GF-D8 (cell line): Measurements from ENCODE around the gene BMP15.

ENCODE experiments used
- DNase-seq: peaks from one replicate; lab custom pipeline; 2025; lab: John Stamatoyannopoulos, UW

BMP15 gene

DNA sequence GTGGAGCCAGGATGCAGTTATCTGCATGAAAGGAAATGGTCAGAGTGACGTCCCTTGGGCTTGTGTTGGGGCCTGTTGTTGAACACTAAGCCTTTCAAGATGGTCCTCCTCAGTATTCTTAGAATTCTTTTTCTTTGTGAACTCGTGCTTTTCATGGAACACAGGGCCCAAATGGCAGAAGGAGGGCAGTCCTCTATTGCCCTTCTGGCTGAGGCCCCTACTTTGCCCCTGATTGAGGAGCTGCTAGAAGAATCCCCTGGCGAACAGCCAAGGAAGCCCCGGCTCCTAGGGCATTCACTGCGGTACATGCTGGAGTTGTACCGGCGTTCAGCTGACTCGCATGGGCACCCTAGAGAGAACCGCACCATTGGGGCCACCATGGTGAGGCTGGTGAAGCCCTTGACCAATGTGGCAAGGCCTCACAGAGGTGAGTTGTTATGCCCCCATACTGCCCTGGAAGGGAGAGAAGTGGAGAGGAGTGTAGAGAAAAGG lies at the start of gene BMP15:
BMP15 (plus strand) TSS at position 51 of the 492 bp plus-strand sequence; CDS start at position 100, 49 bp downstream.
- DNase-seq = no peak

DNA sequence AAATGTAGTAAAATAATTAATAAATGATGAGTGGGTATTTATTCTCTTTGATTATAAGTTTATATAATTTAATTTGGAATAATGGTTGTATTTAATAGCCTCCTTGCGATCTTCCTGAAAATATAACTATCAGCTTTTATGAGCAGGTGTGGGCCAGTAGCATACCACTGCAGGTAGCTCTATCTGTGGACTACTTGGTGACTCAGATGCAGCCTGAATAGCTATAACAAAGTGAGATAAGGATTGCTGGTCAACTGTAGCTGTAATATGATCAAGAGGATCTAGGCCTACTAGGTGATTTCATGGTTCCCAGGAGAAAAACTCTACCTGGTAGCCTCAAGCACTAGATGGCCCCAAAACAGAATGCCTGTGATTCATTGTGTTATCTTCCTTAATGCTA lies 47.1 kb upstream of the BMP15 start:
- DNase-seq = no peak

DNA sequence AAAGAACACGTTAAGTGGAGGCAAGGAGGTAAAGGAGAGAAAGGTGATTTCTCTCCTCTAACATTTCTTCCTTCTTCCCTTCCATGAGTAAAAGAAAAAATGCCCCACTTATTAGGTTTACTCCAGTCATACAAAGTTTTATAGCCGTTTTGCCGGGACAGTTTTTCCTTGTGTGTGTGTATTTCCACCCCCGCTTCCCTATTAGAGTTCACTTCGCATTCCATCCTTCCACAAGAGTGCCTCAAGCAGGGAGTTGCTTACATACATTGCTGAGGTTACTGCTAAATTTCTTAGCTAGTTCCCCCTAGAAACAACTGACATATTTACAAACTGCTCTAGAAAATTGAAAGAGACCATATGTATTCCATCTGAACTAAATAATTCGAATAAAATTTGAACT lies 45.2 kb upstream of the BMP15 start:
- no peak for DNase-seq

DNA sequence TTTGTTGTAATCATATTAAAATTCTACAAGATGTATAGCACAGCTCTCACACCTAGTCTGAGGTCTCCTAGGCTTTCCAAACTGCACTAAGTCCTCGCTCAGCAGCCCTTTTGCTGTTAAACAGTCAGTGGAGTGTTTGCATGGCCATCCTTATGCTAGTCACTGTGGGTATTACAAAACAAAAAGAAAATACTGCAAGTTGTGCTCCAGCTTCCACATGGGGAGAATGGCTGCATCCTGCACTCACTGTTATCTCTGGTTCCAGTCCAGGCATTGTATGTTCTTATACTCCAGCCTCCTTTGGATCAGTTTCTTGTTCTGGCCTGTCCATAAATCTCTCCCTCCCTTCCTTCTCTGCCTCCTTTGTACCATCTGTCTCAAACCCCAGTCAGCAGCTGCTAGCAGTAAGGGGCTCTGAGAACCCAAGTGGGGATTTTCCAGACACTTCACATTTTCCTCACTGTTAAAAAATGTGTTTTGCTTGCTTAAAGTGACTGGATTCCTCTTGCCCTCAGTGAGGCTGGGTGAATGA lies 38.5 kb upstream of the BMP15 start:
- no peak for DNase-seq

DNA sequence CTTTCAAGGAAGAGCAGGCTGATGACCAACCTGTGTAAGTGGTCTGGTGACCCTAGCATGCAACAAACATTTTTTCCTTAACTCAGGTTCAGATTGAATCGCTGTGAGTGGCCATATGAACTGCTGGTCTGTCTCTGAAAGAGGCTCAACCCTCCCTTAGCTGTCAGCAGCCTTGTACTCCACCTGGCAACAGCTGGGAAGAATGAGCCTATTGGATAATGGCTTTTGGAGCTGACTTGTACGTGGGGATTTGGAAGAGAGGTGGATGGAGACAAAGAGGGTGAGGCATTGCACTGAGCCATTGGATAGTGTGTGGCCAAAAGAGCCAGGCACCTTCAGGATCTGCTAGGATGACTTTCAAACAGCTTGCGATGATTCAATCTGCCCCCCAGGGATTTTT lies 35.7 kb upstream of the BMP15 start:
- no peak for DNase-seq

DNA sequence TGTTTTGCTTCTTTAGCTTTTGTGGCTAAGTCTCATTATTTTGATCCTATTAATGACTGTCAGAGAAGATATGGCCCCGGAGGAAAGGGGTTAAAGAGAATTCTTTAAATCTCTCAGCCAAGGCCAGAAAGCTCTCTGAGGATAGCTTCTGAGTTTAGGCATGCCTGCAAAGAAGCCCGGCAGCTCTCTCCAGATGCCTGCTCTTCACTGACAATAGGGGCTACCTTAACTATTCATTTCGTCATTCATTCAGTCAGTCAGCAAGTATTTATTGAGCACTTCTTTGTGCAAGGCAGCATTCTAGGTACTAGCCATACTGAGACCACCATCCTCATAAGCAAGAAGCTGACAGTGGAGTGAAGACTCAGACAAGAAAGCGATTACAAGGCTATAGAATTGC lies 34.0 kb upstream of the BMP15 start:
- DNase-seq = no peak

DNA sequence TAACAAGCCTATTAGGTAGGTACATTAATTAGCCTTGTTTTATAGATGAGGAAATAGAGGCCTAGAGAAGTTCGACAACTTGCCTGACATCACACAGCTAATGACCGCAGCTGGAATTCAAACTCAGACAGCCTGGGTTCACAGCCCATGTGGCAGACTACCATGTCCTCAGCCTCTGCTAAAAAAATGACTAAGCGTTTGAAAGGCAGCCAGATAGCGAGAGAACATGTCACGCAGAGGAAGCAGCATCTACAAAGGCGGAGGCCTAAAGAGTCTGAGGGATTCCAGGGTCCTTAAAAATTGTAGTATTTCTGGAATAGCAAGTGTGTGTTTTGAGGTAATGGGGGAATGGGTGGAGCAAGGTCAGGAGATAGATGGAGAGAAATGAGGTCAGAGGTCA lies 33.2 kb upstream of the BMP15 start:
- no peak for DNase-seq

DNA sequence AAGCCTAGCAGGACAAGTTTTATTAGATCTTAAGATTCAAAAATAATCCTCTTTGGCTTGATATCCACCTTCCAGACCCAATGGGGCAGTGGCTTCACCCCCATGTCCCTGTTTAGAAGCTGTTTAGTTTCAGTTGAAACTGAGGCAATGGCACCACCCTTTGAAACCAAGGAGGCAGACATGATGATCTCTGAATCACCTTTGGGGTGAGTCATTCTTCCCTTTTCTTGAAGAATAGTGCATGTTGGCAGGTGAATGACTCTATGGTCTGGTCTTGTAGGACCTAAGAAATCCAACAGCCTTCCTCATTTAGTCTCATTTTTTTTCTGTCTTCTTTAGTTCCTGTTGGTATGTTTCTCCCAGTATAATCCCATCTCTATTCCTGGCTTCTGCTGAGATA lies 29.5 kb upstream of the BMP15 start:
- no peak for DNase-seq

DNA sequence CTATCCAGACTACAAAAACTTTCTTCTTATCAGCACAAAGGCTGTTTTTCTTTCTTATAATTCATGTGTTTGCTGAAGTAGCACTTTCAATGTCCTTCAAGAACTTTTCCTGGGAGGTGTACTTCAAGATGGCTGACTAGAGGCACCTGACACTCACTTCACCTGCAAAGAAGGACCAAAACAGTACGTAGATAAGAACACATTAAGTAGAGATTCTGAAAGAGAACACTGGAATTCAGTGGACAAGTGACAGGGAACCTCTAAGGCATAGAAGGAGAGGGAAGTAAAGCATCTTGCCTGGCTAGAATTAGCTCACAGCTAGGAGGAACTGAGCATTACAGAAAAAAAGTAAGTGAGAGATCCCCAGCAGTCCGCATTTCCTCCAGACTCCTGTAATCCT lies 21.7 kb upstream of the BMP15 start:
- DNase-seq = no peak

DNA sequence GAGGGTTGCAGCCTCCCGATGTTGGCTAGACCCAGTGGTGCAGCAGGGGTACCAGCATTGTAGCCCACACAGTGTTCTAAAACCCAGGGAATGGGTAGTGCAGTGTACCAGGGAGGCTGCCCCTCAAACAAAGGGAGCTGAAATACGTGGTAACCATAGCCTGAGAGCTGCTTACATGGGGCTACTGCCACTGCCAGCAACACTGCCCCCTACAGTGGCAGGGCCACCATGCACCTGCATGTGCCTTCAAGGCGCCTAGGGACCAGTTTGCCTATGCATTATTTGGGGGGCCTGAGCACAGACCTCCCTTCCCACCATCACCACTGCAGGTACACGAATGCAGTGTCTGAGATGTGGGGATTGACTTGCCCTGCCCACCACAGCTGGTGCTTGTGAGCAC lies 21.0 kb upstream of the BMP15 start:
- no peak for DNase-seq

DNA sequence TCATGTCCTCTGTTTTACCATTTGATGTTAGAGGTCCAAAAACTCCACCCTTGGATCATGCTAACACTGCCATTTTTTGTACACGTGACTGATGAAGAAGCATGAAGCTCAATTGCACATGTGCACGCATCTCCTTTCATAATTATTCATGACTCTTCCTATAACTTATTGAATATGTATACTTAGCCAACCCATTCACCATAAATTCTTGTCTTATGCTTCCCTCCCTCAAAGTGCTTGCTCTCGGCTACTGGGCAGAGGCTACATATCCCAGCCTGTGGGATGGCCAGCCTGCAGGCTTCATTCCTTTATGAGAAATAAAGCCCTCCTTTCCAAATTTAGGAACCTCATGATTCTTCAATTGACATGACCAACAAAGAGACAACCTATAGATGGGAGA lies 17.5 kb upstream of the BMP15 start:
- no peak for DNase-seq

DNA sequence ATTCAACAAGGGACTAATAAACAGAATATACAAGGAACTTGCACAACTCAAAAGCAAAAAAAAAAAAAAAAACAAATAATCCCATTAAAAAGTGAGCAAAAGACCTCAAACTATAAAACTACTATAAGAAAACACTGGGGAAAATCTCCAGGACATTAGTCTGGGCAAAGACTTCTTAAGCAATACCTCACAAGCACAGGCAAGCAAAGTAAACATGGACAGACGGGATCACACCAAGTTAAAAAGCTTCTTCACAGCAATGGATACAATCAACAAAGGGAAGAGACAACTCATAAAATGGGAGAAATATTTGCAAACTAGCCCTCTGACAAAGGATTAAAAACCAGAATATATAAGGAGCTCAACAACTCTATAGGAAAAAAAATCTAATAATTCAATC lies 17.1 kb upstream of the BMP15 start:
- DNase-seq = no peak

DNA sequence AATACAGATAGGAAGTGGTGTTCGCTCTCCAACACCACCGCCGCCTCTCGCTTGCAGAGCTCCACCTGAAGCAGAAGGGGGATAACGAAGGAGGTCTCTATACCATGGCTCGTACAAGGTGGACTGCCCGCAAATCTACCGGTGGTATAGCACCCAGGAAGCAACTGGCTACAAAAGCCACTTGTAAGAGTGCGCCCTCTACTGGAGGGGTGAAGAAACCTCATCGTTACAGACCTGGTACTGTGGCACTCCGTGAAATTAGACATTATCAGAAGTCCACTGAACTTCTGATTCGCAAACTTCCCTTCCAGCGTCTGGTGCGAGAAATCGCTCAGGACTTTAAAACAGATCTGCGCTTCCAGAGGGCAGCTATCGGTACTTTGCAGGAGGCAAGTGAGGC lies 5.2 kb upstream of the BMP15 start:
- no peak for DNase-seq

DNA sequence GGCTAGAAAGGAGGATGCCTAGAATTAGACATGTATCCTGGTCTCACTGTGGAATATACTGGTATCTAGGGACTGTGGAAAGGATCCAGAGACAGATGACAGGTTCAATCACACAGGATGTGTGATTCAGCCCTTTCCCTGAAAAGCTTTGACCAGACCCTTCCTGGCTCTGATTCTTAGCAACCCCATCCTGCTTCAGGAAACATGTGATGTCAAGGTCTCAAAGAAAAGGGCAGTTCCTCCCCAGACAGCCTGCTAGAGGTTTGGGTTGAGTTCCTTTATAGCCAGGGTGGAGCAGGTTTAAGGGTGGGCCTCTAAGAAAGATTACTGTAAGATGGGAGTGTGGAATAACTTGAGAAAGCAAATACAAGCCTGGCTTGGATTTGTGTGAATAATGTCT lies 3.0 kb downstream of the BMP15 start:
- no peak for DNase-seq

DNA sequence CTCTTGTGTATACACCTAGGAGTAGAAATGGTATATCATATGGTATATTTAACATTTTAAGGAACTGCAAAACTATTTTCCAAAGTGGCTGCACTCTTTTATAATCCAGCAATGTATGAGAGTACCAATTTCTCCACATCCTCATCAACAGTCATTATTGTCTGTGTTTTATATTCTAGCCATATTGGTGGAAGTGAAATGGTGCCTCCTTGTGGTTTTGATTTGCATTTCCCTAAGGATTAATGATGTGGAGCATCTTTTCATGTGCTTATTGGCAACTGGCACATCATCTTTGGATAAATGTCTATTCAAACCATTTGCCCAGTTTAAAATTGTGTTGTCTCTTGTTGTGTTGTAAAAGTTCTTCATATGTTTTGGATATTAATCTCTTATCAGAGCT lies 9.6 kb downstream of the BMP15 start:
- no peak for DNase-seq

DNA sequence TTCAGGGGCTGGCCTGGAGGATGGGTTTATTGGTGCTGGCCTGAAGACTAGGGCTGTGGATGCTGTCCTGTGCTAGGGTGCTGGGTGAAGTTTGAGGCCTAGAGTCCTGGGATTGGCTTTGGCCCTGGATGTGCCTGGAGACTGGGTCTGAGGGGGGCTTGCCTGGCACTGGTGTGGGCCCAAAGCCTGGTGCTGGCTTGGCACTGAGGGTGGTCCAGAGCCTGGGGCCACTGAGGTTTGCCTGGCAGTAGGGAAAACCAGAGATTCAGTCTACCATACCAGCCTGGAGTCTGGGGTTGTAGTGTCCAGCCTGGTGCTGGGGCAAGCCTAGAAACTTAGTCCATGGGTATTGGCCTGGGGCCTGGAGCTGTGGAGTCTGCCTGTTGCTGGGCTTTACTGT lies 16.6 kb downstream of the BMP15 start:
- no peak for DNase-seq

DNA sequence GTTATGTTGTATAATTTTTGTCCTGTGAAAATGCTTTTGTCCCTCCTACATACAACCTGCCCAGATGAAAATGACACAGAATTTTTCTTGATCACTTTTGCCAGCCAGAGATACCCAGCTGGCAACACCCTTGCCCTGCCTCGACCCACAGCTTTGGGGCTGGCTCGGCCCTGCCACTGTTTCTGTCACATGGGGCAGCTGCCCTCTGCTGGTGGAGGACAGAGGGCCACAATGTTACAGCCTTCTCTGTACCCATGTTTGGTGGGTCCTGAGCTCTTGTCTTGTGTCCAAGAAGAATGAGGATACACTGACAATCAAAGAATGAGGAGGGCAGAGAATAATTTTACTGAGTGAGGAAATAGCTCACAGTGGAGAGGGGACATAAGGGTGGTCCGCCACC lies 31.1 kb downstream of the BMP15 start:
- DNase-seq = no peak

DNA sequence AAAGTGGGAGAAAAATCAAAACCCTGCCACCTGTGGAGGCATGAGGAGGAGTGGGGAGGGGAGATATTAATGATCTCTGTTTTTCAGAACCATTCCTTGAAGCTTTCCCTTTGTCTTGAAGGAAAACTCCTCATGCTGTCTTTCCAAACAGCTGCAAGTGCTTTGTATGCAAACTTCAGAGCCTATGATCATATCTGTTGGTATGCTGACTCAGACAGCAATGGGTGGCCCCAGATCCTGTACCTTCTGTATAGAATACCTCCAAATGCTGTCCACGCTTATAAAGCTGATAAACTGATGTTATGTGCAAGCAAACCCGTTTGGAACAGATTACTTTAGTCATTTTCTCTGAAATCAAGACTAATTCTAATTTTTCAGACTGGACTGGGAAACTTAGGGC lies 31.9 kb downstream of the BMP15 start:
- DNase-seq = no peak

DNA sequence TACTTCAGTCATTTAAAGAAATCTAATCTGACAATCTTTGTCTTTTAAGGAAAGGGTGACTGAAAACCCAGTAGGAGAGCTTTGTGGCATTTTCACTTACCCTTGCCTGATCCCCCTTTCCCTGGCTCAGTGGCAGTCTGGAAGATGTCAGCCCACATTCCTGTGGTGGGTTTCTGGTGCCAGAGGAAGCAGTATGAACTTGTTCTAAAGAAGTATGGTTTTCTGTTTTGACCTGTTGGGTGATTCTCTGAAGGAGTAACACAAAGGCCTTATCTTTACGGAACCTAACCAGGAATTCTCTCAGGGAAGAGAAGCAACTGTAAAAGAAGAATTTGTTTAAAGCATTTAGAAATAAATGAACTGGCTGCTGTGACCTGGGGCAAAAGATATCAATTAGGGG lies 41.9 kb downstream of the BMP15 start:
- DNase-seq = no peak

DNA sequence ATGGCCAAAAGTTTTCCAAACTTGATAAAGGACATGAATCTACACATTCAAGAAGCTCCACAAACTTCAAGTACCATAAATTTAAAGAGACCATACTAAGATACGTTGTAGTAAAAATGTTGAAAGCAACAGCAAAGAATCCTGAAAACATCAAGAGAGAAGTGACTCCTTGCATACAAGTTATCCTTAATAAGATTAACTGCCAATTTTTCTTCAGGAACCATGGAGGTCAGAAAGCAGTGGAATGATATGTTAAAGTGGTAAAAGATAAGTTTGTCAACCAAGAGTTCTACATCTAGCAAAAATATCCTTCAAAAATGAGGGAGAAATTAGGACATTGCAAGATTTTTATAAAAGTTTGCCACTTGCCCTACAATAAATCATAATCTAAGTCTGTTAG lies 43.3 kb downstream of the BMP15 start:
- no peak for DNase-seq

DNA sequence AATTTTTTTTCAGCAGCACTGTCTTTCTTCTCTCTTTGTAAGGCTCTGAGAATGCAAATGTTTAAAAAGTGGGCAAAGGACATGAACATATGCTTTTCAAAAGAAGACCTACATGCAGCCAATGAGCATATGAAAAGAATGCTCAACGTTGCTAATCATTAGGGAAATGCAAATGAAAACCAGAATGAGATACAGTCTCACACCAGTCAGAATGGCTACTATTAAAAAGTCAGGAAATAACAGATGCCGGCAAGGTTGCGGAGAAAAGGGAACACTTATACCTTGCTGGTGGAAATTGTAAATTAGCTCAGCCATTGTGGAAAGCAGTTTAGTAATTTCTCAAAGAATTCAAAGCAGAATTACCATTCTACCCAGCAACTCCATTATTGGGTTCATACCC lies 51.6 kb downstream of the BMP15 start:
- no peak for DNase-seq

DNA sequence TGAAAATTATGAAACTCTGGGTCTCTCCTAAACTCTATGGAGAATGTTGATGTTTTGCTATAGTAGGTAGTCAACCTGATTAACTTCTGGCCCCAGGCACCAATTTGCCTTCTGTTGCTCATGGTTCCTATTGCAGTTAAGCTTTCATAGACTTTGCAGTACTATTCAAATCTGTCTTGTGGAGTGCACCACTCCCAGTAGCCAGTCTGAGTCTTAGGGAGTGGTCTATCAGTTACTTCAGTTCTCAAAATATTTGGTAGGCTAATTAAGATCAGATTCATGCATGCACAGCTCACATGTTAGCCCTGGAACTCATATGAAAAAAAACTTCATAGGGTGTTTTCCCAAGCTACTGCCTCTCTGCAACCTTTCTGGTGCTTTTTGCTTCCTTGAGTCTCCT lies 53.3 kb downstream of the BMP15 start:
- DNase-seq = no peak
